Fibroblast of gingiva (primary cell): ENCODE results near the gene STIMATE.

ENCODE experiments used
- DNase-seq: peaks from one replicate; pipeline ENCODE4 v3.0.0-alpha.2; 2011; ENCODE audit warnings: low read depth

STIMATE gene

GRCh38 chr3:52841211-52841980 lies 56.0 kb downstream of the STIMATE start:
- no peak for DNase-seq

- no peak for DNase-seq
Measured at GRCh38 chr3:52839892-52840545, 57.3 kb downstream of the STIMATE start.

GRCh38 chr3:52839268-52839575 lies 58.1 kb downstream of the STIMATE start:
- no peak for DNase-seq

GRCh38 chr3:52838561-52839267 lies 58.6 kb downstream of the STIMATE start:
- no peak for DNase-seq

- DNase-seq = no peak
Measured at GRCh38 chr3:52836986-52837385, 60.4 kb downstream of the STIMATE start.

GRCh38 chr3:52836471-52836845 lies 60.9 kb downstream of the STIMATE start:
- DNase-seq = no peak

GRCh38 chr3:52835766-52836470 lies 61.4 kb downstream of the STIMATE start:
- DNase-seq = no peak

GRCh38 chr3:52834871-52835501 lies 62.4 kb downstream of the STIMATE start, which contains the start of gene MUSTN1:
TSS of gene MUSTN1 (minus strand) at chr3:52835019. CDS start at chr3:52834948, 71 bp downstream.
- DNase-seq = peak; percentile 32

- DNase-seq = no peak
Measured at GRCh38 chr3:52833202-52833601, 64.1 kb downstream of the STIMATE start.

GRCh38 chr3:52831500-52832301 lies 65.6 kb downstream of the STIMATE start:
- peak; percentile 80 for DNase-seq

- no peak for DNase-seq
Measured at GRCh38 chr3:52830535-52831258, 66.7 kb downstream of the STIMATE start, which contains the start of gene ITIH4. TSS of gene ITIH4 (minus strand) at chr3:52830672. CDS start at chr3:52830642, 30 bp downstream.

GRCh38 chr3:52829906-52830463 lies 67.4 kb downstream of the STIMATE start:
- no peak for DNase-seq

GRCh38 chr3:52829482-52829881 lies 67.9 kb downstream of the STIMATE start:
- no peak for DNase-seq

GRCh38 chr3:52827866-52828376 lies 69.4 kb downstream of the STIMATE start:
- DNase-seq = no peak

GRCh38 chr3:52827441-52827840 lies 69.9 kb downstream of the STIMATE start:
- DNase-seq = no peak

GRCh38 chr3:52824037-52824436 lies 73.3 kb downstream of the STIMATE start:
- DNase-seq = no peak

GRCh38 chr3:52822363-52822762 lies 75.0 kb downstream of the STIMATE start:
- no peak for DNase-seq

- DNase-seq = no peak
Measured at GRCh38 chr3:52820736-52821135, 76.6 kb downstream of the STIMATE start.

- no peak for DNase-seq
Measured at GRCh38 chr3:52819936-52820335, 77.4 kb downstream of the STIMATE start.

- DNase-seq = no peak
Measured at GRCh38 chr3:52817860-52818259, 79.5 kb downstream of the STIMATE start.
